ENCODE results near the gene PSKH1.

The PSKH1 gene

GRCh38 chr16:67966549-67967182 is 73.6 kb downstream of the PSKH1 start:
- peaks cover 66% of the 10 kb centered on the region for H3K4me1 Mint-ChIP-seq
- H3K27me3 Mint-ChIP-seq (ENCODE audit: low read depth, poor library complexity), result peaks cover 18% of the 10 kb centered on the region
- no peak for TF ChIP-seq CTCF (IDR thresholded peaks at IDR 0.05)
- peaks cover 14% of the 10 kb centered on the region for H3K36me3 Mint-ChIP-seq (ENCODE audit: low read depth)
- H3K27ac Mint-ChIP-seq, result peak overlapping the region; percentile 31
- peak overlapping the region; percentile 98 for H3K4me3 Mint-ChIP-seq
- no peak for DNase-seq
- no peaks in the 10 kb centered on the region for H3K9me3 Mint-ChIP-seq

GRCh38 chr16:67967183-67967957 is 74.3 kb downstream of the PSKH1 start:
- no peak for DNase-seq
- H3K27ac Mint-ChIP-seq, result peak overlapping the region; percentile 83
- peak overlapping the region; percentile 98 for H3K4me3 Mint-ChIP-seq
- peaks cover 66% of the 10 kb centered on the region for H3K4me1 Mint-ChIP-seq
- peaks cover 15% of the 10 kb centered on the region for H3K27me3 Mint-ChIP-seq (ENCODE audit: low read depth, poor library complexity)
- H3K9me3 Mint-ChIP-seq, result no peaks in the 10 kb centered on the region
- TF ChIP-seq CTCF (IDR thresholded peaks at IDR 0.05), result no peak
- H3K36me3 Mint-ChIP-seq (ENCODE audit: low read depth), result peaks cover 8% of the 10 kb centered on the region

- Mint-ChIP-seq H3K4me3 (peak overlapping the region; percentile 98), H3K27me3 (ENCODE audit: low read depth, poor library complexity) (peaks cover 15% of the 10 kb centered on the region), H3K27ac (peak overlapping the region; percentile 83), H3K36me3 (ENCODE audit: low read depth) (peaks cover 2% of the 10 kb centered on the region), H3K4me1 (peaks cover 62% of the 10 kb centered on the region), H3K9me3 (no peaks in the 10 kb centered on the region)
- no peak for TF ChIP-seq CTCF (IDR thresholded peaks at IDR 0.05)
- peak; percentile 67 for DNase-seq
Observed at GRCh38 chr16:67967958-67968399, 74.9 kb downstream of the PSKH1 start.

GRCh38 chr16:67968400-67969253 is 75.6 kb downstream of the PSKH1 start, which contains the start of gene SLC12A4:
Gene SLC12A4, minus strand, starts transcription at chr16:67968637. Its CDS starts 84 bp downstream, at chr16:67968553.
- peak; percentile 89 for DNase-seq
- TF ChIP-seq CTCF (IDR thresholded peaks at IDR 0.05), result no peak
- Mint-ChIP-seq H3K36me3 (ENCODE audit: low read depth) (no peaks in the 10 kb centered on the region), H3K9me3 (no peaks in the 10 kb centered on the region), H3K4me1 (peaks cover 60% of the 10 kb centered on the region), H3K4me3 (peak within 1 kb of the TSS; percentile 98), H3K27ac (peak within 1 kb of the TSS; percentile 83), H3K27me3 (ENCODE audit: low read depth, poor library complexity) (peaks cover 15% of the 10 kb centered on the region)

- no peak for TF ChIP-seq CTCF (IDR thresholded peaks at IDR 0.05)
- peak overlapping the region; percentile 86 for H3K4me3 Mint-ChIP-seq
- peaks cover 57% of the 10 kb centered on the region for H3K4me1 Mint-ChIP-seq
- H3K27ac Mint-ChIP-seq, result peak overlapping the region; percentile 47
- H3K36me3 Mint-ChIP-seq (ENCODE audit: low read depth), result no peaks in the 10 kb centered on the region
- peak; percentile 31 for DNase-seq
- no peaks in the 10 kb centered on the region for H3K9me3 Mint-ChIP-seq
- H3K27me3 Mint-ChIP-seq (ENCODE audit: low read depth, poor library complexity), result peaks cover 18% of the 10 kb centered on the region
Observed at GRCh38 chr16:67969254-67970039, 76.4 kb downstream of the PSKH1 start.

Data from nephron progenitor cell (in vitro differentiated cells).